GM23338 (cell line): ENCODE data around the gene CTNNA1. TPM values are rescaled to one million over a fixed set of nuclear protein-coding genes. Genes with fewer than 3 reads are reported as not detected.

Source experiments
- ATAC-seq: fragments of 200-7000 bp; cut with Tn5 transposase; 3 replicates; pipeline ENCODE4 v1.9.1; 2020
- DNase-seq: peaks from one replicate; pipeline ENCODE4 v3.0.0-alpha.2; 2015; ENCODE audit warnings: low spot score
- H2AFZ ChIP-seq: fragments of 200-600 bp; sonication (generic); 2 replicates; pipeline ENCODE4 v1.8.0; 2016; ENCODE audit warnings: antibody characterized with exemption, mild to moderate bottlenecking, moderate library complexity
- H3F3A ChIP-seq: fragments of 200-600 bp; sonication (generic); replicated peaks from 2 replicates; pipeline ENCODE4 v1.8.0; 2017; ENCODE audit warnings: antibody characterized with exemption, mixed run types, low read depth
- H3K27ac ChIP-seq: fragments of 200-600 bp; sonication (generic); 2 replicates; pipeline ENCODE4 v1.6.1; 2016; ENCODE audit warnings: low read depth
- H3K27me3 ChIP-seq: fragments of 200-600 bp; sonication (generic); 2 replicates; pipeline ENCODE4 v1.8.0; 2016; ENCODE audit warnings: mild to moderate bottlenecking, mixed run types, moderate library complexity; ENCODE audit not compliant: insufficient read depth
- H3K36me3 ChIP-seq: fragments of 200-600 bp; sonication (generic); 2 replicates; pipeline ENCODE4 v1.8.0; 2016; ENCODE audit warnings: mild to moderate bottlenecking; ENCODE audit not compliant: insufficient read depth
- H3K4me1 ChIP-seq: fragments of 200-600 bp; sonication (generic); 2 replicates; pipeline ENCODE4 v1.8.0; 2016; ENCODE audit warnings: mild to moderate bottlenecking, moderate library complexity; ENCODE audit not compliant: insufficient read depth
- H3K4me2 ChIP-seq: fragments of 200-600 bp; sonication (generic); 2 replicates; pipeline ENCODE4 v1.7.1; 2017; ENCODE audit warnings: mixed run types
- H3K4me3 ChIP-seq: fragments of 200-600 bp; sonication (generic); 2 replicates; pipeline ENCODE4 v1.6.1; 2016; ENCODE audit warnings: mixed run types
- H3K79me2 ChIP-seq: fragments of 200-600 bp; sonication (generic); replicated peaks from 2 replicates; pipeline ENCODE4 v1.8.0; 2017; ENCODE audit warnings: mild to moderate bottlenecking; ENCODE audit not compliant: insufficient read depth
- H3K9me2 ChIP-seq: fragments of 200-600 bp; sonication (generic); 2 replicates; pipeline ENCODE4 v1.8.0; 2017; ENCODE audit not compliant: insufficient read depth
- H4K20me1 ChIP-seq: fragments of 200-600 bp; sonication (generic); replicated peaks from 2 replicates; pipeline ENCODE4 v1.8.0; 2017; ENCODE audit warnings: mild to moderate bottlenecking; ENCODE audit not compliant: insufficient read depth
- H3K27ac Mint-ChIP-seq: 2 replicates; pipeline ENCODE4 v1.8.0; 2020; ENCODE audit warnings: inconsistent platforms, mild to moderate bottlenecking, moderate library complexity, mixed read lengths
- H3K27me3 Mint-ChIP-seq: 3 replicates; pipeline ENCODE4 v1.8.0; 2022; ENCODE audit warnings: low read depth, mild to moderate bottlenecking, moderate library complexity, mixed read lengths, inconsistent platforms; ENCODE audit not compliant: insufficient read depth, poor library complexity
- H3K36me3 Mint-ChIP-seq: 3 replicates; pipeline ENCODE4 v1.8.0; 2021; ENCODE audit warnings: low read depth, mild to moderate bottlenecking, inconsistent platforms, moderate library complexity, mixed read lengths
- H3K4me1 Mint-ChIP-seq: 3 replicates; pipeline ENCODE4 v1.8.0; 2020; ENCODE audit warnings: mild to moderate bottlenecking, inconsistent platforms, mixed read lengths
- H3K4me3 Mint-ChIP-seq: 3 replicates; pipeline ENCODE4 v1.8.0; 2021; ENCODE audit warnings: moderate library complexity, mild to moderate bottlenecking, inconsistent platforms, mixed read lengths
- H3K9me3 Mint-ChIP-seq: 3 replicates; pipeline ENCODE4 v1.8.0; 2020; ENCODE audit warnings: moderate library complexity, mild to moderate bottlenecking, inconsistent platforms, mixed read lengths
- CREB1 ChIP-seq: fragments of 250-450 bp; sonication (Bioruptor Pico); IDR thresholded peaks from 2 replicates; pipeline ENCODE4 v1.5.0; 2020; ENCODE audit warnings: low read depth, mild to moderate bottlenecking, moderate library complexity
- EZH2 ChIP-seq: fragments of 200-600 bp; sonication (generic); IDR thresholded peaks from one replicate; pipeline ENCODE4 v1.8.0; 2017; ENCODE audit warnings: antibody characterized with exemption, mild to moderate bottlenecking, low read depth; ENCODE audit not compliant: unreplicated experiment
- JUNB ChIP-seq: IDR thresholded peaks from one replicate; pipeline ENCODE4 v1.6.1; 2016; ENCODE audit warnings: antibody characterized with exemption; ENCODE audit not compliant: unreplicated experiment
- NANOG ChIP-seq: IDR thresholded peaks from 2 replicates; pipeline ENCODE4 v1.6.1; 2016; ENCODE audit warnings: antibody characterized with exemption, borderline replicate concordance
- POLR2AphosphoS5 ChIP-seq: IDR thresholded peaks from 2 replicates; pipeline ENCODE4 v1.6.1; 2016; ENCODE audit warnings: antibody characterized with exemption, low read depth
- STAT1 ChIP-seq: IDR thresholded peaks from one replicate; pipeline ENCODE4 v1.6.1; 2016; ENCODE audit warnings: antibody characterized with exemption; ENCODE audit not compliant: unreplicated experiment
- ZNF114 ChIP-seq: fragments of 250-450 bp; sonication (Bioruptor Pico); IDR thresholded peaks from 2 replicates; pipeline ENCODE4 v1.5.0; 2020; ENCODE audit warnings: mild to moderate bottlenecking, moderate library complexity
- ZNF331 ChIP-seq: fragments of 250-450 bp; sonication (Bioruptor Pico); IDR thresholded peaks from 2 replicates; pipeline ENCODE4 v1.5.0; 2020; ENCODE audit warnings: low read depth, mild to moderate bottlenecking, moderate library complexity
- polyA plus RNA-seq: library from polyadenylated mRNA; unstranded; fragments of >200 nt; fragmentation: Nextera tagmentation; extraction: Ambion mirVana; gene quantifications from 2 replicates; pipeline ENCODE4 v1.2.1, GENCODE V29; 2016
- total RNA-seq: library from RNA; depleted of rRNA; stranded (reverse); fragments of >200 nt; shearing (Covaris generic); gene quantifications from 2 replicates; pipeline ENCODE4 v1.2.3, GENCODE V29; 2014
- TF ChIP-seq, protein P1 (sequence below): fragments of 250-450 bp; sonication (Bioruptor Pico); IDR thresholded peaks from 2 replicates; pipeline ENCODE4 v1.5.0; 2020; ENCODE audit warnings: mild to moderate bottlenecking, moderate library complexity

The CTNNA1 gene
- total and polyA plus RNA-seq, 2 experiments from 2014 or later = 111 to 348 TPM

DNA sequence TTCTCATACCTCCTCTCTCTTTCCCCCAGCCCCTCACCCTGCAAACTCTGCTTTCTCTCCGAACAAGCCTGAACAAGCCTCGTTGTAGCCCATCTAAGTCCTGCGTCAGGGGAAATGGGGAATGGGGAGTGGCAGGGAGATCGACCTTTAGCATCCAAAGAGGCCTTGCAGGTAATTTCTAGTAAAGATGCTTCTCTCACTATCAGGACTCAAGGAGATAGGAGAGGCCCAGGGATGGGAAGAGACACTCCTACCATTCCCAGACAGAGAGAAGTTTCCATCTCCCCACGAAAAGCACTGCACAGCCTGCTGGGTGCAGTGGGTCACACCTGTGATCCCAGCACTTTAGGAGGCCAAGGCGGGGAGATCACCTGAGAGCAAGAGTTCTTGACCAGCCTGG is 44.4 kb upstream of the CTNNA1 start:
- Mint-ChIP-seq H3K4me1 (peaks cover 26% of the 10 kb centered on the region), H3K4me3 (no peak overlapping the region), H3K27me3 (peaks cover 4% of the 10 kb centered on the region), H3K36me3 (no peaks in the 10 kb centered on the region), H3K27ac (peak overlapping the region; percentile 71), H3K9me3 (no peaks in the 10 kb centered on the region)
- Histone ChIP-seq H3K79me2 (no peaks in the 10 kb centered on the region), H3K27me3 (no peaks in the 10 kb centered on the region), H3K4me1 (peaks cover 35% of the 10 kb centered on the region), H3K36me3 (no peaks in the 10 kb centered on the region), H3K27ac (peak overlapping the region; percentile 82; the same call in 1 of the 2 replicates), H2AFZ (peak overlapping the region; percentile 98), H3F3A (no peaks in the 10 kb centered on the region; the same call in 1 of the 2 replicates), H4K20me1 (no peaks in the 10 kb centered on the region), H3K4me2 (peak overlapping the region; percentile 36; the same call in 1 of the 2 replicates), H3K4me3 (no peak overlapping the region), H3K9me2 (no peaks in the 10 kb centered on the region)
- TF ChIP-seq STAT1 (no peak), EZH2 (no peak), JUNB (no peak), NANOG (no peak), POLR2AphosphoS5 (no peak), ZNF331 (no peak), CREB1 (CRISPR knock-in tag) (no peak), ZNF114 (CRISPR knock-in tag) (no peak)
- TF ChIP-seq, protein P1, sequence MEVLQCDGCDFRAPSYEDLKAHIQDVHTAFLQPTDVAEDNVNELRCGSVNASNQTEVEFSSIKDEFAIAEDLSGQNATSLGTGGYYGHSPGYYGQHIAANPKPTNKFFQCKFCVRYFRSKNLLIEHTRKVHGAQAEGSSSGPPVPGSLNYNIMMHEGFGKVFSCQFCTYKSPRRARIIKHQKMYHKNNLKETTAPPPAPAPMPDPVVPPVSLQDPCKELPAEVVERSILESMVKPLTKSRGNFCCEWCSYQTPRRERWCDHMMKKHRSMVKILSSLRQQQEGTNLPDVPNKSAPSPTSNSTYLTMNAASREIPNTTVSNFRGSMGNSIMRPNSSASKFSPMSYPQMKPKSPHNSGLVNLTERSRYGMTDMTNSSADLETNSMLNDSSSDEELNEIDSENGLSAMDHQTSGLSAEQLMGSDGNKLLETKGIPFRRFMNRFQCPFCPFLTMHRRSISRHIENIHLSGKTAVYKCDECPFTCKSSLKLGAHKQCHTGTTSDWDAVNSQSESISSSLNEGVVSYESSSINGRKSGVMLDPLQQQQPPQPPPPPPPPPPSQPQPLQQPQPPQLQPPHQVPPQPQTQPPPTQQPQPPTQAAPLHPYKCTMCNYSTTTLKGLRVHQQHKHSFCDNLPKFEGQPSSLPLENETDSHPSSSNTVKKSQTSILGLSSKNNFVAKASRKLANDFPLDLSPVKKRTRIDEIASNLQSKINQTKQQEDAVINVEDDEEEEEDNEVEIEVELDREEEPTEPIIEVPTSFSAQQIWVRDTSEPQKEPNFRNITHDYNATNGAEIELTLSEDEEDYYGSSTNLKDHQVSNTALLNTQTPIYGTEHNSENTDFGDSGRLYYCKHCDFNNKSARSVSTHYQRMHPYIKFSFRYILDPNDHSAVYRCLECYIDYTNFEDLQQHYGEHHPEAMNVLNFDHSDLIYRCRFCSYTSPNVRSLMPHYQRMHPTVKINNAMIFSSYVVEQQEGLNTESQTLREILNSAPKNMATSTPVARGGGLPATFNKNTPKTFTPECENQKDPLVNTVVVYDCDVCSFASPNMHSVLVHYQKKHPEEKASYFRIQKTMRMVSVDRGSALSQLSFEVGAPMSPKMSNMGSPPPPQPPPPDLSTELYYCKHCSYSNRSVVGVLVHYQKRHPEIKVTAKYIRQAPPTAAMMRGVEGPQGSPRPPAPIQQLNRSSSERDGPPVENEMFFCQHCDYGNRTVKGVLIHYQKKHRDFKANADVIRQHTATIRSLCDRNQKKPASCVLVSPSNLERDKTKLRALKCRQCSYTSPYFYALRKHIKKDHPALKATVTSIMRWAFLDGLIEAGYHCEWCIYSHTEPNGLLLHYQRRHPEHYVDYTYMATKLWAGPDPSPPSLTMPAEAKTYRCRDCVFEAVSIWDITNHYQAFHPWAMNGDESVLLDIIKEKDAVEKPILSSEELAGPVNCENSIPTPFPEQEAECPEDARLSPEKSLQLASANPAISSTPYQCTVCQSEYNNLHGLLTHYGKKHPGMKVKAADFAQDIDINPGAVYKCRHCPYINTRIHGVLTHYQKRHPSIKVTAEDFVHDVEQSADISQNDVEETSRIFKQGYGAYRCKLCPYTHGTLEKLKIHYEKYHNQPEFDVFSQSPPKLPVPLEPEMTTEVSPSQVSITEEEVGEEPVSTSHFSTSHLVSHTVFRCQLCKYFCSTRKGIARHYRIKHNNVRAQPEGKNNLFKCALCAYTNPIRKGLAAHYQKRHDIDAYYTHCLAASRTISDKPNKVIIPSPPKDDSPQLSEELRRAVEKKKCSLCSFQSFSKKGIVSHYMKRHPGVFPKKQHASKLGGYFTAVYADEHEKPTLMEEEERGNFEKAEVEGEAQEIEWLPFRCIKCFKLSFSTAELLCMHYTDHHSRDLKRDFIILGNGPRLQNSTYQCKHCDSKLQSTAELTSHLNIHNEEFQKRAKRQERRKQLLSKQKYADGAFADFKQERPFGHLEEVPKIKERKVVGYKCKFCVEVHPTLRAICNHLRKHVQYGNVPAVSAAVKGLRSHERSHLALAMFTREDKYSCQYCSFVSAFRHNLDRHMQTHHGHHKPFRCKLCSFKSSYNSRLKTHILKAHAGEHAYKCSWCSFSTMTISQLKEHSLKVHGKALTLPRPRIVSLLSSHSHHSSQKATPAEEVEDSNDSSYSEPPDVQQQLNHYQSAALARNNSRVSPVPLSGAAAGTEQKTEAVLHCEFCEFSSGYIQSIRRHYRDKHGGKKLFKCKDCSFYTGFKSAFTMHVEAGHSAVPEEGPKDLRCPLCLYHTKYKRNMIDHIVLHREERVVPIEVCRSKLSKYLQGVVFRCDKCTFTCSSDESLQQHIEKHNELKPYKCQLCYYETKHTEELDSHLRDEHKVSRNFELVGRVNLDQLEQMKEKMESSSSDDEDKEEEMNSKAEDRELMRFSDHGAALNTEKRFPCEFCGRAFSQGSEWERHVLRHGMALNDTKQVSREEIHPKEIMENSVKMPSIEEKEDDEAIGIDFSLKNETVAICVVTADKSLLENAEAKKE (CRISPR knock-in tag) = no peak
- no peak for DNase-seq
- ATAC-seq = peak; percentile 43
